HepG2 (cell line): ENCODE data around the gene CPM. TPM values are rescaled to one million over a fixed set of nuclear protein-coding genes. Genes with fewer than 3 reads are reported as not detected.

ENCODE experiments used
- ATAC-seq: fragments of 200-7000 bp; cut with Tn5 transposase; 3 replicates; pipeline ENCODE4 v1.9.1; 2020; ENCODE audit warnings: mild to moderate bottlenecking, moderate library complexity
- BruUV-seq: library from RNA; stranded (reverse); fragments of 400-500 nt; replicated peaks from 2 replicates; lab custom pipeline; 2021; lab: Mats Ljungman, UMichigan
- CTCF ChIA-PET: fragments of 300-600 bp; formaldehyde crosslinking; extraction: SDS; loops from one replicate; lab custom pipeline; 2021; ENCODE audit warnings: low total read pairs, inconsistent platforms, low intra/inter-chr PET ratio; lab: Yijun Ruan, JAX
- POLR2A ChIA-PET: fragments of 350-600 bp; sonication (Branson Sonifier 250); formaldehyde crosslinking; loops from one replicate; lab custom pipeline; 2020; ENCODE audit warnings: antibody characterized with exemption, inconsistent platforms; lab: Yijun Ruan, JAX
- DNase-seq: peaks from one replicate; pipeline ENCODE4 v3.0.0-alpha.2; 2015; ENCODE audit warnings: low spot score
- FAIRE-seq: peaks from 3 replicates; lab custom pipeline; 2011; peaks lifted over from hg19 to GRCh38; lab: Jason Lieb, UNC
- H2AFZ ChIP-seq: one replicate; pipeline ENCODE4 v1.6.1; 2011; ENCODE audit warnings: low read length, inconsistent platforms
- H3K27ac ChIP-seq: fragments of 300-600 bp; 3 replicates; pipeline ENCODE4 v1.8.0; 2011; ENCODE audit warnings: mixed run types, mild to moderate bottlenecking, mixed read lengths, low read length, inconsistent platforms; ENCODE audit not compliant: insufficient read depth; ENCODE audit errors: extremely low read length
- H3K27me3 ChIP-seq, 2 experiments: fragments of 200-600 bp in 1 of 2; 2 replicates in 1 of 2; 3 replicates in 1 of 2; pipeline versions ENCODE4 v1.6.0 to v1.8.0; 2011; ENCODE audit warnings: low read length in 2 of 2, mild to moderate bottlenecking in 2 of 2, moderate library complexity in 2 of 2, inconsistent platforms in 1 of 2; ENCODE audit not compliant: insufficient read depth in 2 of 2, control insufficient read depth in 1 of 2
- H3K36me3 ChIP-seq, 2 experiments: fragments of 200-600 bp in 1 of 2; replicated peaks in 1 of 2; 2 replicates in 1 of 2; 3 replicates in 1 of 2; pipeline versions ENCODE4 v1.5.1 to v1.8.0; 2011; ENCODE audit warnings: low read length in 2 of 2, inconsistent platforms in 1 of 2; ENCODE audit not compliant: insufficient read depth in 2 of 2, control insufficient read depth in 1 of 2
- H3K4me1 ChIP-seq: 2 replicates; pipeline ENCODE4 v1.5.1; 2012; ENCODE audit warnings: low read length, inconsistent platforms; ENCODE audit not compliant: insufficient read depth
- H3K4me2 ChIP-seq: 2 replicates; pipeline ENCODE4 v1.6.0; 2011; ENCODE audit warnings: low read depth, low read length, inconsistent platforms
- H3K4me3 ChIP-seq, 3 experiments: fragments of 200-600 bp in 1 of 3; sonication (generic), shearing (Covaris generic) in 1 of 3; replicated peaks in 1 of 3; 2 replicates each; pipeline ENCODE4 v1.5.1; 2011 to 2016; ENCODE audit warnings: low read length in 3 of 3, inconsistent platforms in 2 of 3, low read depth in 2 of 3, mild to moderate bottlenecking in 2 of 3, control low read depth in 1 of 3, mixed read lengths in 1 of 3; ENCODE audit not compliant: insufficient read depth in 1 of 3
- H3K79me2 ChIP-seq: one replicate; pipeline ENCODE4 v1.6.1; 2011; ENCODE audit warnings: low read length, inconsistent platforms; ENCODE audit not compliant: insufficient read depth
- H3K9ac ChIP-seq: 2 replicates; pipeline ENCODE4 v1.6.0; 2011; ENCODE audit warnings: mild to moderate bottlenecking, low read depth, low read length, inconsistent platforms; ENCODE audit not compliant: insufficient read depth
- H3K9me3 ChIP-seq: 2 replicates; pipeline ENCODE4 v1.5.1; 2012; ENCODE audit warnings: mild to moderate bottlenecking, low read length
- H4K20me1 ChIP-seq: 2 replicates; pipeline ENCODE4 v1.6.0; 2011; ENCODE audit warnings: inconsistent platforms, mild to moderate bottlenecking, low read length, moderate library complexity; ENCODE audit not compliant: insufficient read depth
- GTF2F1 ChIP-seq: fragments of 150-350 bp; IDR thresholded peaks from 2 replicates; pipeline ENCODE4 v1.6.1; 2014; ENCODE audit warnings: low read length
- KDM2A ChIP-seq: sonication (generic); formaldehyde crosslinking; IDR thresholded peaks from 2 replicates; pipeline ENCODE4 v1.4.0; 2020; ENCODE audit warnings: low read depth, missing genetic modification reagents, borderline replicate concordance
- NFE2 ChIP-seq: sonication (generic); formaldehyde crosslinking; IDR thresholded peaks from 2 replicates; pipeline ENCODE4 v1.4.0; 2020; ENCODE audit warnings: missing genetic modification reagents
- TOE1 ChIP-seq: sonication (generic); formaldehyde crosslinking; IDR thresholded peaks from 2 replicates; pipeline ENCODE4 v1.4.0; 2020; ENCODE audit warnings: mild to moderate bottlenecking, missing genetic modification reagents
- ZFP1 ChIP-seq: IDR thresholded peaks from 2 replicates; pipeline ENCODE4 v1.6.1; 2016
- WGBS: methylation state at CpG from one replicate; pipeline ENCODE4 v1.1.6; 2017; ENCODE audit warnings: low lambda C conversion rate; 5-methylcytosine and 5-hydroxymethylcytosine counted together
- in situ Hi-C: cut with HindIII; loops from 2 replicates; pipeline ENCODE4 v1.10.0; 2017; ENCODE audit warnings: low pct_unique_long_range_greater_than_20kb; ENCODE audit not compliant: extremely low pct_ligation_motif_present
- intact Hi-C: fragments of 100-400 bp; cut with micrococcal nuclease; formaldehyde crosslinking; loops from one replicate; pipeline ENCODE4 v1.10.0; 2022; ENCODE audit not compliant: unreplicated experiment
- polyA plus RNA-seq, 8 experiments: library from polyadenylated mRNA; depleted of rRNA in 3 of 8; stranded (reverse) in 7 of 8; unstranded in 1 of 8; fragments of >200 nt; fragmentation: Illumina TruSeq in 4 of 8; extraction: Trizol in 4 of 8; gene quantifications; 2 replicates each; pipeline versions ENCODE4 v1.2.1 to v1.2.3, GENCODE V29; 2011 to 2016; ENCODE audit warnings: low read depth in 4 of 8, missing spikeins in 1 of 8, mixed read lengths in 1 of 8; ENCODE audit not compliant: insufficient read depth in 1 of 8
- total RNA-seq, 5 experiments: library from RNA; depleted of rRNA; stranded (reverse); fragments of >200 nt; fragmentation: Illumina TruSeq; extraction: Trizol; gene quantifications; 2 replicates each; pipeline ENCODE4 v1.2.3, GENCODE V29; 2016; ENCODE audit warnings: low read depth in 1 of 5
- TF ChIP-seq, protein P1 (sequence below): sonication (generic); formaldehyde crosslinking; IDR thresholded peaks from 2 replicates; pipeline ENCODE4 v1.5.1; 2020; ENCODE audit warnings: mild to moderate bottlenecking, missing genetic modification reagents, borderline replicate concordance
- TF ChIP-seq, protein P2 (sequence below): IDR thresholded peaks from 2 replicates; pipeline ENCODE4 v1.6.1; 2016
- TF ChIP-seq, protein P3 (sequence below): sonication (generic); formaldehyde crosslinking; IDR thresholded peaks from 2 replicates; pipeline ENCODE4 v1.4.0; 2020; ENCODE audit warnings: missing genetic modification reagents
- TF ChIP-seq, protein P4 (sequence below): sonication (generic); formaldehyde crosslinking; IDR thresholded peaks from 2 replicates; pipeline ENCODE4 v1.4.0; 2020; ENCODE audit warnings: missing genetic modification reagents

CPM gene
- total and polyA plus RNA-seq, 2 of the 13 experiments (the other 11 are each of a cell fraction or from before 2014, with no cell fraction given): not detected

DNA sequence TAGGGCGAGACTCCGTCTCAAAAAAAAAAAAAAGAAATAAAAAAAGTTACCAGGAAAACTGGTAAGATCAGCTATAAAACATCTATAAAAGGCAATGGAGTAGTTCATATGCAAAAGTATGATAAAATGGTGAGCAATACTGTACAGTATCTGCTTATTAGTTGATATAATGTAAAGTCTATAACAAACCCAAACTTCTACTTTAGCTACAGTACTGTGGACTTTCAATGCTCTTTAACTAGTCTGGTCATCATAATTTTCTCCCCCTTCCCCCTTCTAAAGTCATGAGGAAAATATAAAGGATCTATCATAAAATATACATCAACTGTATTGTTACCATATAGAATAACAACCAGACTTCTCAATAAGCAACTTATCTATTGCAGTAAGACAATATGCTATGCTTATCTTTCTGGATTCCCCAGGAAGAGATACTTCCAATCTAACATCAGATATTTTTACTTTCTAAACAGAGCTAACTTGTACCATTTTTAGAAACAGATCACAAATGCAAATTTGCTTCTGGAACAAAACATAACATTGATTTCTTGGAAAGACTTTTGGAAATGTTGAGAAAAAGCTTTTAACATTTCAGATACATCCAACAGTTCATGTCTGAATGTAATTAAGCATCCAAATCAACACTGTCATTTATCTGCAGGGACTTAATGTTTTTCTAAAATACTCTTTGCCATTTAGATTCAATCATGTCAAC lies 81.2 kb downstream of the CPM start:
- no peaks in the 10 kb centered on the region for H3K27me3 ChIP-seq
- H3K27ac ChIP-seq: no peak overlapping the region
- in situ Hi-C loops (no loop called here), intact Hi-C loops (no loop called here)
- no peak for DNase-seq
- ATAC-seq: no peak
- POLR2A ChIA-PET: no interaction called here
- H3K9me3 ChIP-seq: no peaks in the 10 kb centered on the region
- no peaks in the 10 kb centered on the region for H3K79me2 ChIP-seq
- no TSS peak for BruUV-seq
- H3K36me3 ChIP-seq: no peaks in the 10 kb centered on the region
- no peak overlapping the region for H2AFZ ChIP-seq
- peaks cover 47% of the 10 kb centered on the region for H3K4me1 ChIP-seq
- H4K20me1 ChIP-seq: no peaks in the 10 kb centered on the region
- CTCF ChIA-PET: no interaction called here
- 92% methylated on average over 2 of the region's 2 CpGs for WGBS
- no peak overlapping the region for H3K4me3 ChIP-seq
- FAIRE-seq: no peak
- H3K9ac ChIP-seq: no peak overlapping the region
- H3K4me2 ChIP-seq: no peak overlapping the region
- TF ChIP-seq, protein P1, sequence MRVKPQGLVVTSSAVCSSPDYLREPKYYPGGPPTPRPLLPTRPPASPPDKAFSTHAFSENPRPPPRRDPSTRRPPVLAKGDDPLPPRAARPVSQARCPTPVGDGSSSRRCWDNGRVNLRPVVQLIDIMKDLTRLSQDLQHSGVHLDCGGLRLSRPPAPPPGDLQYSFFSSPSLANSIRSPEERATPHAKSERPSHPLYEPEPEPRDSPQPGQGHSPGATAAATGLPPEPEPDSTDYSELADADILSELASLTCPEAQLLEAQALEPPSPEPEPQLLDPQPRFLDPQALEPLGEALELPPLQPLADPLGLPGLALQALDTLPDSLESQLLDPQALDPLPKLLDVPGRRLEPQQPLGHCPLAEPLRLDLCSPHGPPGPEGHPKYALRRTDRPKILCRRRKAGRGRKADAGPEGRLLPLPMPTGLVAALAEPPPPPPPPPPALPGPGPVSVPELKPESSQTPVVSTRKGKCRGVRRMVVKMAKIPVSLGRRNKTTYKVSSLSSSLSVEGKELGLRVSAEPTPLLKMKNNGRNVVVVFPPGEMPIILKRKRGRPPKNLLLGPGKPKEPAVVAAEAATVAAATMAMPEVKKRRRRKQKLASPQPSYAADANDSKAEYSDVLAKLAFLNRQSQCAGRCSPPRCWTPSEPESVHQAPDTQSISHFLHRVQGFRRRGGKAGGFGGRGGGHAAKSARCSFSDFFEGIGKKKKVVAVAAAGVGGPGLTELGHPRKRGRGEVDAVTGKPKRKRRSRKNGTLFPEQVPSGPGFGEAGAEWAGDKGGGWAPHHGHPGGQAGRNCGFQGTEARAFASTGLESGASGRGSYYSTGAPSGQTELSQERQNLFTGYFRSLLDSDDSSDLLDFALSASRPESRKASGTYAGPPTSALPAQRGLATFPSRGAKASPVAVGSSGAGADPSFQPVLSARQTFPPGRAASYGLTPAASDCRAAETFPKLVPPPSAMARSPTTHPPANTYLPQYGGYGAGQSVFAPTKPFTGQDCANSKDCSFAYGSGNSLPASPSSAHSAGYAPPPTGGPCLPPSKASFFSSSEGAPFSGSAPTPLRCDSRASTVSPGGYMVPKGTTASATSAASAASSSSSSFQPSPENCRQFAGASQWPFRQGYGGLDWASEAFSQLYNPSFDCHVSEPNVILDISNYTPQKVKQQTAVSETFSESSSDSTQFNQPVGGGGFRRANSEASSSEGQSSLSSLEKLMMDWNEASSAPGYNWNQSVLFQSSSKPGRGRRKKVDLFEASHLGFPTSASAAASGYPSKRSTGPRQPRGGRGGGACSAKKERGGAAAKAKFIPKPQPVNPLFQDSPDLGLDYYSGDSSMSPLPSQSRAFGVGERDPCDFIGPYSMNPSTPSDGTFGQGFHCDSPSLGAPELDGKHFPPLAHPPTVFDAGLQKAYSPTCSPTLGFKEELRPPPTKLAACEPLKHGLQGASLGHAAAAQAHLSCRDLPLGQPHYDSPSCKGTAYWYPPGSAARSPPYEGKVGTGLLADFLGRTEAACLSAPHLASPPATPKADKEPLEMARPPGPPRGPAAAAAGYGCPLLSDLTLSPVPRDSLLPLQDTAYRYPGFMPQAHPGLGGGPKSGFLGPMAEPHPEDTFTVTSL (CRISPR knock-in tag): no peak
- TF ChIP-seq, protein P2, sequence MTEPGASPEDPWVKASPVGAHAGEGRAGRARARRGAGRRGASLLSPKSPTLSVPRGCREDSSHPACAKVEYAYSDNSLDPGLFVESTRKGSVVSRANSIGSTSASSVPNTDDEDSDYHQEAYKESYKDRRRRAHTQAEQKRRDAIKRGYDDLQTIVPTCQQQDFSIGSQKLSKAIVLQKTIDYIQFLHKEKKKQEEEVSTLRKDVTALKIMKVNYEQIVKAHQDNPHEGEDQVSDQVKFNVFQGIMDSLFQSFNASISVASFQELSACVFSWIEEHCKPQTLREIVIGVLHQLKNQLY (CRISPR knock-in tag): no peak
- TF ChIP-seq KDM2A (CRISPR knock-in tag) (no peak), NFE2 (CRISPR knock-in tag) (no peak), GTF2F1 (no peak), ZFP1 (CRISPR knock-in tag) (no peak), TOE1 (CRISPR knock-in tag) (no peak)
- TF ChIP-seq, protein P3, sequence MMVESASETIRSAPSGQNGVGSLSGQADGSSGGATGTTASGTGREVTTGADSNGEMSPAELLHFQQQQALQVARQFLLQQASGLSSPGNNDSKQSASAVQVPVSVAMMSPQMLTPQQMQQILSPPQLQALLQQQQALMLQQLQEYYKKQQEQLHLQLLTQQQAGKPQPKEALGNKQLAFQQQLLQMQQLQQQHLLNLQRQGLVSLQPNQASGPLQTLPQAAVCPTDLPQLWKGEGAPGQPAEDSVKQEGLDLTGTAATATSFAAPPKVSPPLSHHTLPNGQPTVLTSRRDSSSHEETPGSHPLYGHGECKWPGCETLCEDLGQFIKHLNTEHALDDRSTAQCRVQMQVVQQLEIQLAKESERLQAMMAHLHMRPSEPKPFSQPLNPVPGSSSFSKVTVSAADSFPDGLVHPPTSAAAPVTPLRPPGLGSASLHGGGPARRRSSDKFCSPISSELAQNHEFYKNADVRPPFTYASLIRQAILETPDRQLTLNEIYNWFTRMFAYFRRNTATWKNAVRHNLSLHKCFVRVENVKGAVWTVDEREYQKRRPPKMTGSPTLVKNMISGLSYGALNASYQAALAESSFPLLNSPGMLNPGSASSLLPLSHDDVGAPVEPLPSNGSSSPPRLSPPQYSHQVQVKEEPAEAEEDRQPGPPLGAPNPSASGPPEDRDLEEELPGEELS (CRISPR knock-in tag): no peak
- TF ChIP-seq, protein P4, sequence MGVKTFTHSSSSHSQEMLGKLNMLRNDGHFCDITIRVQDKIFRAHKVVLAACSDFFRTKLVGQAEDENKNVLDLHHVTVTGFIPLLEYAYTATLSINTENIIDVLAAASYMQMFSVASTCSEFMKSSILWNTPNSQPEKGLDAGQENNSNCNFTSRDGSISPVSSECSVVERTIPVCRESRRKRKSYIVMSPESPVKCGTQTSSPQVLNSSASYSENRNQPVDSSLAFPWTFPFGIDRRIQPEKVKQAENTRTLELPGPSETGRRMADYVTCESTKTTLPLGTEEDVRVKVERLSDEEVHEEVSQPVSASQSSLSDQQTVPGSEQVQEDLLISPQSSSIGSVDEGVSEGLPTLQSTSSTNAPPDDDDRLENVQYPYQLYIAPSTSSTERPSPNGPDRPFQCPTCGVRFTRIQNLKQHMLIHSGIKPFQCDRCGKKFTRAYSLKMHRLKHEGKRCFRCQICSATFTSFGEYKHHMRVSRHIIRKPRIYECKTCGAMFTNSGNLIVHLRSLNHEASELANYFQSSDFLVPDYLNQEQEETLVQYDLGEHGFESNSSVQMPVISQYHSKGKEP (CRISPR knock-in tag): no peak
